ENCODE measurements around the gene LCE2A.
A peak's percentile ranks its signal among the peaks of the same experiment; 100 is the strongest.
"Not testable (repeated sequence)": the region's sequence is repeated elsewhere in the genome, so short reads cannot be mapped to it uniquely, and the experiment has no call there.

The LCE2A gene

GRCh38 chr1:152697701-152698600 lies at the start of gene LCE2A:
LCE2A (plus strand) TSS chr1:152698345; CDS start chr1:152698902, 557 bp downstream.
- no peak for DNase-seq

- DNase-seq: peak; percentile 82
These were observed 44.0 kb upstream of the LCE2A start for GRCh38 chr1:152654110-152654509.

GRCh38 chr1:152656459-152656858 lies 41.7 kb upstream of the LCE2A start:
- no peak for DNase-seq

- no peak for DNase-seq
These were observed 40.5 kb upstream of the LCE2A start for GRCh38 chr1:152657677-152658076.

- DNase-seq: no peak
These were observed 39.5 kb upstream of the LCE2A start for GRCh38 chr1:152658649-152659048.

GRCh38 chr1:152663098-152663497 lies 35.0 kb upstream of the LCE2A start, which contains the start of gene LCE2D:
LCE2D (plus strand) TSS chr1:152663380; CDS start chr1:152664106, 726 bp downstream.
- no peak for DNase-seq

GRCh38 chr1:152666171-152666570 lies 32.0 kb upstream of the LCE2A start:
- DNase-seq: not testable (repeated sequence)

- DNase-seq: no peak
These were observed 30.5 kb upstream of the LCE2A start for GRCh38 chr1:152667648-152668047.

GRCh38 chr1:152673016-152673415 lies 25.1 kb upstream of the LCE2A start:
- DNase-seq: no peak

GRCh38 chr1:152674983-152675382 lies 23.2 kb upstream of the LCE2A start, which contains the start of gene LCE2C:
LCE2C (plus strand) TSS chr1:152675279; CDS start chr1:152676016, 737 bp downstream.
- not testable (repeated sequence) for DNase-seq

- DNase-seq: no peak
These were observed 18.7 kb upstream of the LCE2A start for GRCh38 chr1:152679459-152679858.

GRCh38 chr1:152681616-152682015 lies 16.5 kb upstream of the LCE2A start:
- DNase-seq: no peak

GRCh38 chr1:152683846-152684245 lies 14.3 kb upstream of the LCE2A start:
- no peak for DNase-seq

GRCh38 chr1:152685823-152686222 lies 12.3 kb upstream of the LCE2A start, which contains the start of gene LCE2B:
LCE2B (plus strand) TSS chr1:152686123; CDS start chr1:152686844, 721 bp downstream.
- DNase-seq: not testable (repeated sequence)

GRCh38 chr1:152699746-152700145 lies 1.6 kb downstream of the LCE2A start:
- DNase-seq: no peak

GRCh38 chr1:152707860-152708259 lies 9.7 kb downstream of the LCE2A start, which contains the start of gene LCE4A:
LCE4A (plus strand) TSS chr1:152708160; CDS start chr1:152709076, 916 bp downstream.
- no peak for DNase-seq

- DNase-seq: no peak
These were observed 20.1 kb downstream of the LCE2A start for GRCh38 chr1:152718238-152718637.

- no peak for DNase-seq
These were observed 27.1 kb downstream of the LCE2A start for GRCh38 chr1:152725261-152725660.

GRCh38 chr1:152728986-152729385 lies 30.8 kb downstream of the LCE2A start:
- no peak for DNase-seq

- DNase-seq: peak; percentile 11
These were observed 37.5 kb downstream of the LCE2A start for GRCh38 chr1:152735648-152736047.

GRCh38 chr1:152737997-152738396 lies 39.9 kb downstream of the LCE2A start:
- no peak for DNase-seq

- DNase-seq: no peak
These were observed 41.7 kb downstream of the LCE2A start for GRCh38 chr1:152739841-152740240.

- no peak for DNase-seq
These were observed 43.5 kb downstream of the LCE2A start for GRCh38 chr1:152741656-152742055.
